IMR-90 (cell line): ENCODE results near the gene SMOC1. TPM values are rescaled to one million over a fixed set of nuclear protein-coding genes. Genes with fewer than 3 reads are reported as not detected.

Source experiments
- ATAC-seq: fragments of 200-7000 bp; cut with Tn5 transposase; 2 replicates; pipeline ENCODE4 v1.9.1; 2020; ENCODE audit warnings: low read depth, mild to moderate bottlenecking, moderate library complexity
- BruUV-seq: library from RNA; stranded (reverse); fragments of 400-500 nt; replicated peaks from 2 replicates; lab custom pipeline; 2021; lab: Mats Ljungman, UMichigan
- CTCF ChIA-PET: fragments of 300-600 bp; formaldehyde crosslinking; extraction: SDS; loops from one replicate; lab custom pipeline; 2021; ENCODE audit warnings: antibody characterized with exemption; lab: Yijun Ruan, JAX
- POLR2A ChIA-PET: fragments of 300-600 bp; sonication (Branson Sonifier 250); formaldehyde crosslinking; loops from one replicate; lab custom pipeline; 2022; ENCODE audit warnings: antibody characterized with exemption; ENCODE audit not compliant: unreplicated experiment; lab: Charles Lee
- DNase-seq: peaks from one replicate; pipeline ENCODE4 v3.0.0; 2013
- H2AFZ ChIP-seq: replicated peaks from 2 replicates; pipeline ENCODE3; 2013; ENCODE audit warnings: low read length, mild to moderate bottlenecking; ENCODE audit not compliant: poor library complexity
- H2AK5ac ChIP-seq: 2 replicates; pipeline ENCODE4 v1.6.1; 2013; ENCODE audit warnings: low read depth, low read length, inconsistent platforms
- H2AK9ac ChIP-seq: replicated peaks from 2 replicates; pipeline ENCODE3; 2013; ENCODE audit warnings: mild to moderate bottlenecking, low read depth, low read length, moderate library complexity; ENCODE audit not compliant: poor library complexity
- H2BK120ac ChIP-seq: 2 replicates; pipeline ENCODE4 v1.6.1; 2013; ENCODE audit warnings: low read depth, low read length, inconsistent platforms
- H2BK15ac ChIP-seq: 3 replicates; pipeline ENCODE4 v1.6.1; 2013; ENCODE audit warnings: low read depth, low read length, inconsistent platforms
- H2BK20ac ChIP-seq: 2 replicates; pipeline ENCODE4 v1.6.1; 2013; ENCODE audit warnings: low read depth, mild to moderate bottlenecking, inconsistent platforms, low read length, moderate library complexity
- H2BK5ac ChIP-seq: 2 replicates; pipeline ENCODE4 v1.6.1; 2013; ENCODE audit warnings: mild to moderate bottlenecking, low read depth, low read length, inconsistent platforms; ENCODE audit not compliant: poor library complexity, severe bottlenecking
- H3K14ac ChIP-seq: replicated peaks from 2 replicates; pipeline ENCODE4 v1.6.1; 2013; ENCODE audit warnings: low read depth, low read length, inconsistent platforms
- H3K18ac ChIP-seq: 2 replicates; pipeline ENCODE4 v1.6.1; 2013; ENCODE audit warnings: low read depth, low read length, control low read depth
- H3K23ac ChIP-seq: 2 replicates; pipeline ENCODE4 v1.6.1; 2013; ENCODE audit warnings: low read depth, low read length, inconsistent platforms
- H3K27ac ChIP-seq: 2 replicates; pipeline ENCODE4 v1.5.1; 2013; ENCODE audit warnings: mild to moderate bottlenecking, control low read depth, low read length; ENCODE audit not compliant: insufficient read depth
- H3K27me3 ChIP-seq: 2 replicates; pipeline ENCODE4 v1.6.1; 2013; ENCODE audit warnings: low read length; ENCODE audit not compliant: control insufficient read depth, insufficient read depth
- H3K36me3 ChIP-seq: 2 replicates; pipeline ENCODE4 v1.6.1; 2013; ENCODE audit warnings: low read length, mixed read lengths; ENCODE audit not compliant: control insufficient read depth, insufficient read depth
- H3K4ac ChIP-seq: 2 replicates; pipeline ENCODE4 v1.6.1; 2013; ENCODE audit warnings: low read depth, low read length, inconsistent platforms
- H3K4me1 ChIP-seq: 2 replicates; pipeline ENCODE4 v1.6.1; 2013; ENCODE audit warnings: low read length, mixed read lengths; ENCODE audit not compliant: control insufficient read depth, insufficient read depth
- H3K4me2 ChIP-seq: 2 replicates; pipeline ENCODE4 v1.6.1; 2013; ENCODE audit warnings: low read depth, mild to moderate bottlenecking, control low read depth, low read length, moderate library complexity
- H3K4me3 ChIP-seq: 2 replicates; pipeline ENCODE4 v1.5.1; 2013; ENCODE audit warnings: low read depth, mild to moderate bottlenecking, control low read depth, low read length, moderate library complexity; ENCODE audit not compliant: insufficient read depth
- H3K56ac ChIP-seq: 2 replicates; pipeline ENCODE4 v1.6.1; 2013; ENCODE audit warnings: low read length, inconsistent platforms; ENCODE audit not compliant: insufficient read depth; ENCODE audit errors: extremely low read depth
- H3K79me1 ChIP-seq, 2 experiments: 2 replicates each; pipeline ENCODE4 v1.6.1; 2013; ENCODE audit warnings: low read length in 2 of 2, inconsistent platforms in 1 of 2, low read depth in 1 of 2
- H3K9ac ChIP-seq: 2 replicates; pipeline ENCODE4 v1.6.1; 2013; ENCODE audit warnings: low read depth, low read length, control low read depth
- H3K9me1 ChIP-seq: 2 replicates; pipeline ENCODE4 v1.6.1; 2013; ENCODE audit warnings: low read length, inconsistent platforms; ENCODE audit not compliant: insufficient read depth
- H3K9me3 ChIP-seq: 2 replicates; pipeline ENCODE4 v1.6.1; 2013; ENCODE audit warnings: low read length; ENCODE audit not compliant: control insufficient read depth, insufficient read depth
- H4K20me1 ChIP-seq: 2 replicates; pipeline ENCODE4 v1.6.1; 2013; ENCODE audit warnings: low read length, inconsistent platforms; ENCODE audit not compliant: insufficient read depth
- H4K5ac ChIP-seq: 2 replicates; pipeline ENCODE4 v1.6.1; 2013; ENCODE audit warnings: mild to moderate bottlenecking, low read depth, low read length, control low read depth
- H4K8ac ChIP-seq, 2 experiments: 2 replicates each; pipeline ENCODE4 v1.6.1; 2013; ENCODE audit warnings: low read depth in 2 of 2, low read length in 2 of 2, control low read depth in 1 of 2, inconsistent platforms in 1 of 2
- H4K91ac ChIP-seq: 2 replicates; pipeline ENCODE4 v1.6.1; 2013; ENCODE audit warnings: low read depth, low read length, inconsistent platforms; ENCODE audit not compliant: insufficient read depth
- MAFK ChIP-seq: IDR thresholded peaks from 2 replicates; pipeline ENCODE4 v1.6.1; 2012; ENCODE audit warnings: low read depth, low read length, improper control_type of control experiment
- MXI1 ChIP-seq: IDR thresholded peaks from 2 replicates; pipeline ENCODE4 v1.6.1; 2012; ENCODE audit warnings: low read depth, mild to moderate bottlenecking, low read length, moderate library complexity, borderline replicate concordance
- NFE2L2 ChIP-seq: fragments of 150-350 bp; IDR thresholded peaks from 2 replicates; pipeline ENCODE4 v1.6.1; 2016; ENCODE audit warnings: low read depth, mild to moderate bottlenecking, low read length
- RAD21 ChIP-seq: IDR thresholded peaks from 2 replicates; pipeline ENCODE4 v1.6.1; 2012; ENCODE audit warnings: low read length, improper control_type of control experiment
- SMC3 ChIP-seq: fragments of 150-350 bp; IDR thresholded peaks from 2 replicates; pipeline ENCODE4 v1.6.1; 2016; ENCODE audit warnings: low read depth, mild to moderate bottlenecking, antibody characterized with exemption, low read length, moderate library complexity
- USF2 ChIP-seq: fragments of 150-350 bp; IDR thresholded peaks from 2 replicates; pipeline ENCODE4 v1.6.1; 2017; ENCODE audit warnings: mild to moderate bottlenecking, antibody characterized with exemption, low read length, low read depth
- WGBS, 2 experiments: methylation state at CpG; one replicate each; pipeline versions ENCODE4 v1.1.5 to v1.1.7; 2013; ENCODE audit warnings: missing lambda C conversion rate in 2 of 2; ENCODE audit not compliant: insufficient read length in 1 of 2; ENCODE audit errors: extremely low coverage in 2 of 2; 5-methylcytosine and 5-hydroxymethylcytosine counted together
- dilution Hi-C: fragments of 300-500 bp; cut with HindIII; formaldehyde crosslinking; loops from one replicate; pipeline ENCODE4 v1.14.3; 2018; ENCODE audit warnings: low sequenced_read_pairs; ENCODE audit not compliant: unreplicated experiment
- in situ Hi-C: fragments of 300-500 bp; cut with MboI; formaldehyde crosslinking; loops from 3 replicates; pipeline ENCODE4 v1.14.3; 2019; ENCODE audit warnings: low sequenced_read_pairs, inconsistent platforms, mixed read lengths
- intact Hi-C: fragments of 100-400 bp; cut with micrococcal nuclease; formaldehyde crosslinking; loops from 2 replicates; pipeline ENCODE4 v1.10.0; 2022
- polyA plus RNA-seq, 3 experiments: library from polyadenylated mRNA; depleted of rRNA; stranded (reverse); fragments of >200 nt; gene quantifications; 2 replicates each; pipeline ENCODE4 v1.2.3, GENCODE V29; 2012; ENCODE audit warnings: low replicate concordance in 1 of 3
- total RNA-seq: library from RNA; depleted of rRNA; stranded (reverse); fragments of >200 nt; gene quantifications from 2 replicates; pipeline ENCODE4 v1.2.3, GENCODE V29; 2012

Gene SMOC1
- total and polyA plus RNA-seq, 2 of the 4 experiments (the other 2 are of a cell fraction): 0.90 to 4.1 TPM

- H3K23ac ChIP-seq: no peak overlapping the region
- TF ChIP-seq USF2: no peak
- no peak for TF ChIP-seq NFE2L2
- TF ChIP-seq RAD21: no peak
- TF ChIP-seq SMC3: no peak
- TF ChIP-seq MXI1: no peak
- no peak for TF ChIP-seq MAFK
- H3K56ac ChIP-seq: no peak overlapping the region
- no peak overlapping the region for H4K8ac ChIP-seq
- H3K9me1 ChIP-seq: peaks cover 6% of the 10 kb centered on the region; the same call in 1 of the 2 replicates
- no peak overlapping the region for H2BK15ac ChIP-seq
- H4K91ac ChIP-seq: no peak overlapping the region
- H3K4ac ChIP-seq: no peak overlapping the region
- H3K4me1 ChIP-seq: peaks cover 12% of the 10 kb centered on the region
- no peak for ATAC-seq
- H3K79me1 ChIP-seq: no peaks in the 10 kb centered on the region
- intact Hi-C loops (no loop called here), in situ Hi-C loops (no loop called here), dilution Hi-C loops (no loop called here)
- no peak overlapping the region for H4K5ac ChIP-seq
- no peaks in the 10 kb centered on the region for H3K27me3 ChIP-seq
- H2AK9ac ChIP-seq: no peak overlapping the region
- CTCF ChIA-PET: no interaction called here
- H2BK5ac ChIP-seq: no peak overlapping the region
- WGBS, 2 experiments: 72% methylated on average over 3 of the region's 10 CpGs; no CpG with 5 or more reads in 1 of the 2 experiments
- no peak overlapping the region for H2AK5ac ChIP-seq
- no peak overlapping the region for H3K18ac ChIP-seq
- no peak overlapping the region for H3K4me2 ChIP-seq
- H3K14ac ChIP-seq: no peak overlapping the region
- peaks cover 7% of the 10 kb centered on the region for H3K36me3 ChIP-seq
- H2BK120ac ChIP-seq: no peak overlapping the region
- no peak for DNase-seq
- H3K9ac ChIP-seq: no peak overlapping the region
- BruUV-seq: no TSS peak
- H4K20me1 ChIP-seq: no peaks in the 10 kb centered on the region
- no peaks in the 10 kb centered on the region for H3K9me3 ChIP-seq
- POLR2A ChIA-PET: no interaction called here
- no peak overlapping the region for H3K27ac ChIP-seq
- H2BK20ac ChIP-seq: no peak overlapping the region
- no peak overlapping the region for H3K4me3 ChIP-seq
- H2AFZ ChIP-seq: no peak overlapping the region
Observed at GRCh38 chr14:69932391-69932790, 53.2 kb downstream of the SMOC1 start.
